Stimulated activated CD8-positive, alpha-beta memory T cell treated with anti-CD3 and anti-CD28 coated beads, Interleukin-7, amount 100 ng/mL, for 1 hour (primary cell): ENCODE data around the gene MAML3.

Experiments
- DNase-seq, 2 donors: peaks; one replicate each; pipeline ENCODE4 v3.0.0-alpha.2; 2020; ENCODE audit warnings: low read depth in 2 of 2

The MAML3 gene

GRCh38 chr4:139692309-139693012 is 461.5 kb downstream of the MAML3 start:
- no peak for DNase-seq

GRCh38 chr4:139690419-139690818 is 463.6 kb downstream of the MAML3 start:
- DNase-seq, result no peak

GRCh38 chr4:139689093-139689722 is 464.8 kb downstream of the MAML3 start:
- DNase-seq, result no peak

- DNase-seq, result no peak
Observed at GRCh38 chr4:139686988-139687387, 467.0 kb downstream of the MAML3 start.

DNA sequence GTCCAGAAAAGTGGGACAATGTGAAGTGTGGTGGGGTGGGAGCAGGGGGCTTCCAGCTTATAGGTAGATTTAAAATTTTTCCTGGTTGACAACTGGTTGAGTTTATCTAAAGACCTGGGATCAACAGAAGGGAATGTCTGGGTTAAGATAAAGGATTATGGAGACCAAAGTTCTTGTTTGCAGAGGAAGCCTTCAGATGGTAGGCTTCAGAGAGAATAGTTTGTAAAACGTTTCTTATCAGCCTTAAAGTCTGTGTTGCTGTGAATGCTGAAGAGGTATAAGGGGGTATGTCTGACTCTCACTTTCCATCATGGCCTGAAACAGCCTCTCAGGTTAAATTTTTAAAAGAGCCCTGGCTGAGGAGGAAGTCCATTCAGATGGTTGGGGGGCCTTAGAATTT is 467.9 kb downstream of the MAML3 start:
- no peak for DNase-seq

- DNase-seq, result no peak
Observed at GRCh38 chr4:139685180-139685579, 468.8 kb downstream of the MAML3 start.

DNA sequence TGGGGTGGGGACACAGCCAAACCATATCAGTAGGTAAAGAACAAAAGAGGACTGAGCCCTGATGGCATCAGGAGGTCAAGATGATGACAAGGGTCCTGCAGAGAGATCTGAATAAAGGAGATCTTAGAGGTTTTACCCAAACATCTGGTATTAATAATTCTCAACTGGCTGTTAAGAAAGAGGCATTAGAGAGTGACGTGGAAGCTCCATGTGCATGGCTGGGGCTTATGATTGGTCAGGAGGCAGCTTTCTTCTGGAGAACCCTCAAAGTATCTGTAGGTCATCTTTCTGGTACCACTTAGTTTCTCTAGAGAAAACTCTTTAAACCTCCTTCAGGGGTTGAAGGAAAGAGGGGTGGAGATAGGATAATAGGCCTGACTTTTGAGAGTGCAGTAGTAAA is 469.6 kb downstream of the MAML3 start:
- no peak for DNase-seq

DNA sequence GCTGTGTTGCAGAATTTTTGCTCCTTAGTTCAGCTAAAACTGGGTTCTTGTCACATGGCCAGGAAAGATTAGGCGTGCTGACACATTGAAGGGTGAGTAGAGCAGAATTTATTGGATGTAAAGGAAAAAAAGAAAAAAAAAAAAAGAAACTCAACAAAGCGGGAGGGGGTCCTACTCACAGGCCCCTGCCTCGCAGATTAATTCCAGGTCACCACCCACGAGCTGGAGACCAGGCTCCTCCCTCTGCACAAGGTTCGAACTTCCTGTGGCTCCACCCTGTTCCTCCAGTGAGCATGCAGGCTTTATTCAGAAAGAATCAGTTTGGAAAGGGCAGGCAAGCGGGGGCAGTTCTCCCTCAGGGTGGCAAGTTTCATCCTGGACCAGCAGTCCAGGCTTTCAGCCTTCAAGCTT is 471.2 kb downstream of the MAML3 start:
- DNase-seq, result no peak

- DNase-seq, result no peak
Observed at GRCh38 chr4:139682309-139682708, 471.7 kb downstream of the MAML3 start.

DNA sequence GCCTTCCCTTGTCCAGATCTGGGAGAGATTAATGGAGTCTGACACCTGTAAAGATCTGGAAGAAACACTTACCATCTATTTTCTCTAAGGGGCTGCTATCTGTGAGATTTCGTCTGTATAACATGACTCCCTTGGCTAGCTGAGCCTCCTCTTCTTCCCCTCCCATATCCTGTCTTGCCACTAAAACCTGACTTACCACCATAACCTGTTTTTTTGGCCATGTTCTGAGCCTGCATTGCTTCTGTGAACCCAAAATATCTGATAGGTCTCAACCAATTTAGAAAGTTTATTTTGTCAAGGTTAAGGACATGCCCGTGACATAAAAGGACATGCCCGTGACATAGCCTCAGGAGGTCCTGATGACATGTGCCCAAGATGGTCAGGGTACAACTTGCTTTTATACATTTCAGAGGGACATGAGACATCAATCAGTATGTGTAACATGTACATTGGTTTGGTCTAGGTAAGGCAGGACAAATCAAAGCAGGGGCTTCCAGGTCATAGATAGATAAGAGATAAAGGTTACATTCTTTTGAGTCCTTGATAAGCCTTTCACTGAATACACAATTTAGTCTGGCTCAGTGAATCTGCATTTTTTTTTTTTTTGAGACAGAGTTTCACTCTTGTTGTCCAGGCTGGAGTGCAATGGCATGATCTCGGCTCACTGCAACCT is 476.9 kb downstream of the MAML3 start:
- DNase-seq, result no peak

DNA sequence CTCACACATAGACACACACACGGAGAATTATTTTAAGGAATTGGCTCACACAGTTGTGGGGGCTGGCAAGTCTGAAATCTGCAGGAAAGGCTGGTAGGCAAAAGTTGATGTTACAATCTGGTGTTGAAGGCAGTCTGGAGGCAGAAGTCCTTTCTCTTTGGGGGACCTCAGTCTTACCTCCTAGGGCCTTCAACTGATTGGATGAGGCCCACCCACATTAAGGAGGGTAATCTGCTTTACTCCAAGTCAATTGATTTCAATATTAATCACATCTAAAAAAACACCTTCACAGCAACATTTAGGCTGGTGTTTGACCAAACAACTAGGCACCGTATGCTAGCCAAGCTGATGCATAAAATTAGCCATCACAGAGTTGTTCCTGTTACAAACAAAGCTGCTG is 477.6 kb downstream of the MAML3 start:
- DNase-seq, result no peak

GRCh38 chr4:139675651-139676050 is 478.3 kb downstream of the MAML3 start:
- no peak for DNase-seq

DNA sequence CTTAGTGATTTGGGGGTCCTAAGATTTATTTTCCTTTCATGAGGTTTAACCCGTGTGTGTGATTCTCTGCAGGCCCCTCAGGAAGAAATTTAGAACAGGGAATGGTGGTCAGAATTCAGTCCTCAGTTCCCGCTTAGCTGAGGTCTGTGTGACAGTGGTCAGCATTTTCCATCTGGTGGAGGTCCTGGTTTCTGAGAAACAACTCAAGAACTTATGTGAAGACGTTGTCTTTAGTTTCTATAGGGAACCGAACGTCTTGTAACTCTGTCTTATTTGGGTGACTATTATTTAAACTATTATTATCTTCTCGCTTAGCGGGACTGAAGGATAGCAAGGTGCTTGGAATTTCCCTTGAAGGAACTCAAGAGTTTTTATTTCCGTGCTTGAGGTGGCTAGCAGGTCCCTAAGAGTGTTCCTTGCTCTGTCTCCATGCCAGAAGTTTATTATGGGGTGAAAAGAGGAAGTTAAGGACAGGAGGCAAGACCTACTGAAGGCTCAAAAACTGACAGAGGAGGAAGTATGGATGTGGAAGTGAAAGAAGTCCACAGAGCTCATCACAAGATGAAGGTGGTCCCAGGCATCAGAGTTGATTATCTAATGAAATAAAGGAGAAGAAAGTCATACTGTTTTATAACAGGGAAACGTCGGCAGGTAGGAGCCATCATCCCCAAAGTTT is 479.0 kb downstream of the MAML3 start:
- no peak for DNase-seq

- DNase-seq, result no peak
Observed at GRCh38 chr4:139672732-139673131, 481.3 kb downstream of the MAML3 start.

DNA sequence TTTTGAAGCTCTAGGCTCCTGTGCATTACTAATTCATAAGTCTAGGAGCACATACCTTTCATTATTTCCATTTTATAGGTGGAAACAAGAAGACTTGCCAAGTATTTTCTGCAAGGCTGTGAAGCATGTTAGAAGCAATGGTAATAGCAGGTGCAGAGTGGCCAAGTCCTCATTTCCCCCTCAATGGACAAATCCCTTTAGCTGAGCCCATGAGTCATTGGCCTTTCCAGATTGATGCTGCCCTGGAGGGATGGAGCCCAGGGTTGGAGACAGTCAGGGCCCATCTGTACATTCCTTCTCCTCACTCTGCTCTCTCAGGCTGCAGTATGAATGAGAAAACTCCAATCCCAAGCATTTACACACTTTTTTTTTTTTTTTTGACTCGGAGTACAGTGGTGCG is 481.8 kb downstream of the MAML3 start:
- DNase-seq, result no peak

GRCh38 chr4:139670775-139671174 is 483.2 kb downstream of the MAML3 start:
- no peak for DNase-seq

DNA sequence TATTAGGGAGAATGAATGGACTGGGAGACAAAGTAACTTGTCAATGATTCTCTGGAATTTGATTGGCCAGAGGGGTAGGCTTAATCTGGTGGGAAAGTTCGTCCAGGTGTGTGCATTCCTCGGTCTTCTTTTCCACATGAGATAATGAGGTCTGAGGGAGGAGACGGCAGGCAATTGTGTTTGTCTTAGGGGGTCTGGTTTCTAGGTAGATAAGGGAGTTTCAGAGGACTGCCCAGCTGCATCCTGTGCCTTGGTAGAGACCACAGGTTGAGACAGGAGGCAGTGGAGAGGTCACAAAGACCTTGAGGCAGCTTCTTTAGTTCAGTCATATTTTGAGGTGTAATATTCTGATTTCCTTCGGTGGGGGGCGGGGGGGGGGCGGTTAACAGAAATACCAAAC is 484.1 kb downstream of the MAML3 start:
- DNase-seq, result no peak

DNA sequence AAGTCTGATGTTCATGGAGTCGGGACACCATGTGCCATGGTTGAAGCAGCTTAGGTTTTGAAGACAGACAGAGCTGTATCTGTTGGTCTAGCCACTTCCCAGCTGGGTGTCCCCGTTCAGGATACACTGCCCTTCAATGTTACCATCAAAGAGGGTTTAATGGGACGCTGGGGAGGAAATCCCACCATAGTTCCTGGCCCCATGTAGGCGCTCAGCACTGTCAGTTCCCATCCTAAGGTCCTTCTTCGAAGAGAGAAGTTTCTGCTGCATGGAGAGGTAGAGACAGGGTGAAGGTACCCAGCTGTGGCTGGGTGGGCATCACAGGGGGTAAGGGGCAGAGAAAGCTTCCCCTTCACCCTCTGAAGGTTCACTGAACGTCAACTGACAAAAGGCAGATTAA is 484.6 kb downstream of the MAML3 start:
- DNase-seq, result no peak

- DNase-seq, result no peak
Observed at GRCh38 chr4:139668658-139669201, 485.3 kb downstream of the MAML3 start.

DNA sequence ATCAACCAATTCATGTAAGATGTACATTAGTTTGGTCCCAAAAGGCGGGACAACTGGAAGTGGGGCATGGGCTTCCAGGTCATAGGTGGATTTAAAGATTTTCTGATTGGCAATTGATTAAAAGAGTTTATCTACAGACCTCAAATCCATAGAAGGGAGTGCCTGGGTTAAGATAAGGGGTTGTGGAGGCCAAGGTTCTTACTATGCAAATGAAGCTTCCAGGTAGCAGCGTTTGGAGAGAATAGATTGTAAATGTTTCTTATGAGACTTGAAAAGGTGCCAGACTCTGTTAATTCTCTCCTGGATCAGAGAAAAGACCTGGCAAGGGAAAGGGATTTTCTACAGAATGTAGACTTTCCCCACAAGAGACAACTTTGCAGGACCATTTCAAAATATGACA is 485.9 kb downstream of the MAML3 start:
- DNase-seq, result no peak
